SHP77 (cell line): ENCODE results near the gene PRKAA2.
A peak's percentile ranks its signal among the peaks of the same experiment; 100 is the strongest.
"Not testable (repeated sequence)": the region's sequence is repeated elsewhere in the genome, so short reads cannot be mapped to it uniquely, and the experiment has no call there.

Source experiments
- DNase-seq, 2 experiments: peaks; one replicate each; lab custom pipeline; 2025; lab: John Stamatoyannopoulos, UW

Gene PRKAA2

DNA sequence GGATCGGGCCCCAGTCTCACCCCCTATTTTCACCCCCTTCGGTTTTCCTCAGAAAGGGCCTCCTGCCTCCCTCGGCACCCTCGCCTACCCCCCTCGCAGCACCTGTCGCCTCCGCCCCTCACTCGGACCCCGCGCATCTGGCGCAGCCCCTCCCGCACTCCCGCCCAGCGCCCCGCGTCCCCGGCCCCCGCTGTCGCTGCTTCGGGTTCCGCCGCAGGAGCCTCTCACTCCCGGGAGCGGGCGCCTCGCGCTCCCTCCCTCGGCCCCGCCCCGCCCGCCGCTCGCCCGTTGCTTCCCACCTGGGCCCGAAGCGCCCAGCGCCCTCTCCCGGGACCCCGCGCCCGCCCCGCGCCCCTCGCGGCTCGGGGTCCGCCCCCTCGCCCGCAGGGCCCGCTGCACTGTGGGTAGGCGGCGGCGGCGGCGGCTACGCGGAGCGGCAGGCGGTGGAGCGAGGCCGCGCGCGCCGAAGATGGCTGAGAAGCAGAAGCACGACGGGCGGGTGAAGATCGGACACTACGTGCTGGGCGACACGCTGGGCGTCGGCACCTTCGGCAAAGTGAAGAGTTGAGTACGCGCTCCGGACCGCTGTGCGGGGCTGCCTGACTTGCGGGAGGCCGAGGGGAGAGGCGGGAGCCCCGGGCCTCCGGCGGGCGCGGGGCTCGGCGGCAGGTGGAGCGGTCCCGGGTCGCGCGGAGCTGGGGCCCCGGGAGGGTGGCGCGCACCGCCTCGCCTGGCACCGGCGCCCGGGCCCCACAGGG, at the start of gene PRKAA2:
Gene PRKAA2 (plus strand): TSS at position 396 of the 758 bp plus-strand sequence. CDS start 74 bp downstream, at position 470.
- DNase-seq = peak; percentile 53 to 66

DNA sequence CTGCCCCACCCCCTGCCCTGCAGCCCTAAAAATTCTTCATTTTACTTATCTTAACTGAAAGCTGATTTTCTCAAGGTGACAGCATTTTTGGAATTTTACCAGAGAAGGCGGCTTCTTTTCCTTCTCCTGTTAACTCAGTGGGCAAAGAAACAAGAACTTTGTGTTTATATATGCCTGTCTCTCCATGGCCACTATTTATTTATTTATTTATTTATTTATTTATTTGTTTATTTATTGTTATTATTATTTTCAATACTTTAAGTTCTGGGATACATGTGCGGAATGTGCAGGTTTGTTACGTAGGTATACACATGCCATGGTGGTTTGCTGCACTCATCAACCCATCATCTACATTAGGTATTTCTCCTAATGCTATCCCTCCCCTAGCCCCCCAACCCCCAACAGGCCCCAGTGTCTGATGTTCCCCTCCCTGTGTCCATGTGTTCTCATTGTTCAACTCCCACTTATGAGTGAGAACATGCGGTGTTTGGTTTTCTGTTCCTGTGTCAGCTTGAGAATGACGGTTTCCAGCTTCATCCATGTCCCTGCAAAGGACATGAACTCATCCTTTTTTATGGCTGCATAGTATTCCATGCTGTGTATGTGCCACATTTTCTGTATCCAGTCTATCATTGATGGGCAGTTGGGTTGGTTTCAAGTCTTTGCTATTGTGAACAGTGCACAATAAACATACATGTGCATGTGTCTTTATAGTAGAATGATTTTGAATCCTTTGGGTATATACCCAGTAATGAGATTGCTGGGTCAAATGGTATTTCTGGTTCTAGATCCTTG, 49.5 kb upstream of the PRKAA2 start:
- not testable (repeated sequence) for DNase-seq

DNA sequence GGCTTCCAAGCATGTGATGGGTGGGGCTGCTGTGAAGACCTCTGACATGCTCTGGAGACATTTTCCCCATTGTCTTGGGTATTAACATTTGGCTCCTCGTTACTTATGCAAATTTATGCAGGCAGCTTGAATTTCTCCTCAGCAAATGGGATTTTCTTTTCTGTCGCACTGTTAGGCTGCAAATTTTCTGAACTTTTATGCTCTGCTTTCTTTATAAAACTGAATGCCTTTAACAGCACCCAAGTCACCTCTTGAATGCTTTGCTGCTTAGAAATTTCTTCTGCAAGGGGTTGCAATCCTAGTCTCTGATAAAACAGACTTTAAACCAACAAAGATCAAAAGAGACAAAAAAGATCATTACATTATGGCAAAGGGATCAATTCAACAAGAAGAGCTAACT, 35.0 kb upstream of the PRKAA2 start:
- not testable (repeated sequence) for DNase-seq

DNA sequence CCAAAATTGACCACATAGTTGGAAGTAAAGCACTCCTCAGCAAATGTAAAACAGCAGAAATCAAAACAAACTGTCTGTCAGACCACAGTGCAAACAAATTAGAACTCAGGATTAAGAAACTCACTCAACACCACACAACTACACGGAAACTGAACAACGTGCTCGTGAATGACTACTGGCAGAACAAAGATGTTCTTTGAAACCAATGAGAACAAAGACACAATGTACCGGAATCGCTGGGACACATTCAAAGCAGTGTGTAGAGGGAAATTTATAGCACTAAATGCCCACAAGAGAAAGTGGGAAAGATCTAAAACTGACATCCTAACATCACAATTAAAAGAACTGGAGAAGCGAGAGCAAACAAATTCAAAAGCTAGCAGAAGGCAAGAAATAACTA, 34.3 kb upstream of the PRKAA2 start:
- DNase-seq = not testable (repeated sequence)

DNA sequence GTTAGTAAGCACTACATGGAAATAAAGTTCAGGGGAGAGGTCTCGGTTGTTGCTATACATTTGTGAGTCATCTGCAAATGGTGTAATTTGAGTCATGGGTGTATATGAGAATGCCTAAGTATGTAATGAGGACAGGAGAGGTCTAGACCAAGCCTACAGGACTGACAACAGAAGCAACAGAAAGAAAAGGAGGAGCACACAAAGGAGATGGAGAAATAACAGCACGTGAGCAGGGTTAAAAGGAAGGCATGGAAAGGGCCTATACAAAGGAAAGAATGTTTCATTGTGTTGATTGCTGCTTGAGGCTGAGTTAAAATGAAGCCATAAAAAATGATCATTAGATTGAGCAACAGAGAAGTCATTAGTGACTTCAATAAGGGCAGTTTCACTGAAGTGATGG, 28.0 kb upstream of the PRKAA2 start:
- no peak for DNase-seq

DNA sequence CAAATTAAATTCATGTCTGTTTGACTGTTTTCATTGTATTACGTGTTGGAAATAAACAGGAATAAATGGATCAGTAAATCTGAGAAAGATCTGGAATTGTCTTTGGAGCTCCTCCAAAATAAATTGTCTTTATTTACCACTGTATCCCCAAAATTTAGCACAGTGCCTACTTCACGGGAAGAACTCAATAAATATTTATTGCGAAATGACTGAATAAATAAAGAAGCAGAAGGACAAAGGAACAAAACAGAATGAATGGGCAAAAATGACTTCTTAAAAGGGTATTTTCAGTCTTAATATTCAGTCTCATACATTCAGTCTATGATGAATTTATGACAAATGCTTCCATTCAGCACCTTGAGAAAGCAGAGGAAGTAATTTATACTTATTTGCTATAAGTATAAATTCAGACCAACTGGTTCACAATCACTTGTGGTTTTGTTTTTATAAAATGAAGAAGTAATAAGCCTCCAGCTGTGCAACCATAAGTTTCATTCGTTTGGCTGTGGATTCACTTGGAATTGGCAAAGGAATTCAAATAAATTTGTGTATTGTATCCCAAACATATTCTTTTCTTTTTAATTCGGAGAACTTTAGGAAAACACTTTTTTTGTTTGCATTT, 19.2 kb upstream of the PRKAA2 start:
- DNase-seq = no peak

DNA sequence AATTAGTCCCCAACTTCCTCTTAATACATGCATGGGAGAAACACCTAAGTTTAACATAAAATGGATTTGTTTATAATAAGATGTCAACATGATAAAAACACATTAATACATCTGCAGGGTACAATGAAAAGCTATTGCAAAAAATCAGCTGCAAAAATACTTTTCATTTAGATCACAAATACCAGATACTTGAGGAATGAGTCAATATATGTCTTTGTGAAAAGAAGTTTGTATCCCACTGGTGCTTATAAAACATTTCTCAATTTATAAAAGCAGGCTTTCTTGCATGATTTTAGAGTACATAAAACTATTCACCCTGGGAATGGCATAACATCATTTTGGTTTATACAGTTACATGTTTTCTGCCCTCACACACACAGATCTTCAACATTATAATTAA, 18.6 kb upstream of the PRKAA2 start:
- DNase-seq = no peak

DNA sequence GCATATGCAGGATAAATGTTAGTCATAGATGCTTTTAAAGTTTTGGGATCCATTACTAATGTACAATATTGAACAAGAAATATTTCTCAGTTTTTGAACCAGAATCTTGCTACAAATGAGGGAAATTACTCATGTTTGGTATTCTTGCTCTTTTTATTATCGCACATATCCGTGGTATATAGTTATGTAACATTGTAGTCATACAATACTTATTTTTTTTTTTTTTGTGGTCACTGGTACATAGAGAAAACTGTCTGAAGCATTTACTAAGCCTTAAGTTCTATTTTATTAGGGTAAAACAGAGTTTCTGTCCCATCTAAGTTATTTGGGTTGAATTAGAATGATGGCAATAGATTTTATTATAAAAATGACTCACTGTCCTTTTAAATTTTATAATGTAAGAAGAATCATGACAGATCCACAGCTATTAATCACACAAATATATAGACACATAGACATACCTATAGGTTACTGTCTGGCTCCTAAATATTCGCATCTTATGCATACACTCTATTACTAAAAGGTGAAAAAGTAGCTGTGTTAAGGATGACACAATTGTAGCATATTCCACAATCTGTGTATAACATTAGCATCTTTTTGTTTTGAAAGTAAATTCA, 18.0 kb upstream of the PRKAA2 start:
- no peak for DNase-seq

DNA sequence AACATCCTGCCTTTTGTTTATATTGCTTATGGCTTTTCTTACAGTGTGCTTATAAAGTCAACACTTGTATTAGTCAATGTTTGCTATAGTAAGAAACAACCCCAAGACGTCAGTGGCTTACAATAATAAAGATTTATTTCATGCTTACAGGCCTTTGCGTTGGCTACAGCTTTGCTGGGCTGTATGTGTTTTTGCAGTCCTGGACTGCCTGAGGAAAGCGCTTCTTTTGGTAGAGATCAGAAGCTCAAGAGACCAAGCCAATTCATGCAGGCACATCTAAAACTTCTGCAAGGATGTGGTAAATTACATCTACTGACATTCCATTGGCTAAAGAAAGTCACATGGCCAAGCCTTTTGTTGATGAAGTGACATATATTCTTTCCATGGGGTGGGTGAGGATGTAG, 17.5 kb upstream of the PRKAA2 start:
- peak; percentile 29 to 62 for DNase-seq

DNA sequence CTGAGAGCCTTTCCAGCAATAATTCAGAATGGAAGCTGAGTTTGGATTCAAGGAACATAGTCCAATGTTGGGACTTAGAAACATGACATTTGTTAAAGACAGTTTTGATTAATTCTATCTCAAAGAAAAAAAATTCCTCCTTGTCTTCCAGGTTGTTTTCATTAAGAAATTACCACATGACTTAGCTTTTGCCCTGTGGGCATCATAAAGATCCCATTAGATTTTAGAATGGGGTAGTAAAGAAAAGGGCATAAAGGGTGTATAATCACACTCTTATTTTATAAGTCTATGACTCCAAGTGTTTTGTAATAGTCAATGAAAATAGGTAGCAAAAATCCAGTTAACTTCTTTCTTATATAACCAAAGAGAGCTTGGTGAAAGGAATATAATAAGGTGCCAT, 14.3 kb upstream of the PRKAA2 start:
- DNase-seq = no peak

DNA sequence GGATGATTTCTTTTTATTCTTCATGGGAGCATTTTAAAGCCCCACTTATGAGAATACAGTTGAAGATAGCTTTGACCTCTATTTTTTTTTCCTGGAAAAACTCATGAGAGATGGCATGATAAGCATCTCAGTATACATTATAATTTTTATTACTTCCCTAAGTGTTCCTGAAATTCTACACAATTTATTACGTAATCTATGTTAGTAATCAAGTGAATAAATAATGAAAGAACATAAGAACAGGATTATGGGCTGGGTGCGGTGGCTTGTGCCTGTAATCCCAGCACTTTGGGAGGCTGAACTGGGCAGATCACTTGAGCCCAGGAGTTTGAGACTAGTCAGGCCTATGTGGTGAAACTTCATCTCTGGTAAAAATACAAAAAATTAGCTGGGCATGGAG, 13.2 kb upstream of the PRKAA2 start:
- no peak for DNase-seq

DNA sequence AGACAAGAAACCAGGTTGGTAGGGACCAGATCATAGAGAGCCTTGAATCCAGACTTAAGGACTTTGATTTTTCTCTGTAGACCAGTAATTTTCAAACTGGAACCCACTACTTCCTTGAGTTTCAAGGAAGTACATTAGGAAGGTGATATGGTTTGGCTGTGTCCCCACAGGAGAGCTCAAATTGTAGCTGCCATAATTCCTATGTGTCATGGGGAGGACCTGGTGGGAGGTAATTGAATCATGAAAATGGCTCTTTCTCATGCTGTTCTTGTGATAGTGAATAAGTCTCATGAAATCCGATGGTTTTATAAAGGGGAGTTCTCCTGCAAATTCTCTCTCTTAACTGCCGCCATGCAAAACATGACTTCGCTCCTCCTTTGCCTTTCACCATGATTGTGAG, 10.1 kb upstream of the PRKAA2 start:
- DNase-seq = no peak

DNA sequence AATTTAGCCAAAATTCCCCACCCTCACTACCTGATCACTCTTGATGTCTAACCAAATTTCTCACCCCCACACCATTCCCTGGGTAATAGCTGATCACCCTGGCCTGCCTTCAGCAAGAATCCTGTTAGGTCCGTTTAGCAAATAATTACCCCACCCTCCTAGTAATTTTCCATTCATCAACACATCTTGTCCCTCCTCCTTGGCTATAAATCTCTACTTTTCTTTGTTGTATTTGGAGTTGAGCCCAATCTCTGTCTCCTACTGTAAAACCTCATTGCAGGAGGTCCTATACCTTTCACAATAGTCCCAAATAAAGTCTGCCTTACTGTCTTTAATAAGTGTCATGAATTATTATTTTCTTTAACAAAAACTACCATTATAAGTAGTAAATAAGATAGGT, 6.9 kb upstream of the PRKAA2 start:
- DNase-seq = no peak

DNA sequence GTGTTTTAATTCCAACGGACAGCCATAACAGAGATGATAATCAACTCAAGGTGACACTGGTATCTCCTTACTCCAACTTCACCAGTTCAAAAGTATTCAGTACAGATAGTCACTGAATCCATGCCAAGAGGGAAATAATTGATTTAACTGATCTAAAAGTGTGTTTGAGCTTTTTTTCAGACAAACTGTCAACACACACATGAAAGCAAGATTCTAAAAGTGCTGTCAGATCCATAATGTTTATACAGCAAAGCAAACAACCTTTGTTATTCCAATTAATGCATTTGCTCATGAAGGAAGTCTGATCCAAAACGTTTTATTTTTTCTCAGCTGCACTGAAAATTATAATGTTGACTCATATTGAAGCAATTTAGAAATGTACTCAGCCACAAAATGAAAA, 5.9 kb upstream of the PRKAA2 start:
- no peak for DNase-seq

DNA sequence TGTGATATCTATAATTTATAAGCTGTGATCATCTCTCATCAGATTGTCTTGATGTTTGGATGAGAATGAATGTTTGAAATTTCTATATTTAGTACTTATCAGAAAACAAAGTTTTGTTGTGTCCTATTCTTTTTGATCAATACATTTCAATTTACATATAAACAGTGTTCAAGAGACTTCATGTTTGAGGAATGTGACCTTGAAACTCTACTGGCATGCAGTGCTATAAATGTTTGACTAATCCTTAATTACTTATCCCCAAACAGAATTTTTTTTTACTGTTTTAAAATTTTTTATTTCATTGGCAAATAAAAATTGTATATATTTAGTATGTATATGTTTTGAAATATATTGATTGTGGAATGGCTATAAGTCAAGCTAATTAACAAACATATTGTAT, 1.5 kb upstream of the PRKAA2 start:
- no peak for DNase-seq

DNA sequence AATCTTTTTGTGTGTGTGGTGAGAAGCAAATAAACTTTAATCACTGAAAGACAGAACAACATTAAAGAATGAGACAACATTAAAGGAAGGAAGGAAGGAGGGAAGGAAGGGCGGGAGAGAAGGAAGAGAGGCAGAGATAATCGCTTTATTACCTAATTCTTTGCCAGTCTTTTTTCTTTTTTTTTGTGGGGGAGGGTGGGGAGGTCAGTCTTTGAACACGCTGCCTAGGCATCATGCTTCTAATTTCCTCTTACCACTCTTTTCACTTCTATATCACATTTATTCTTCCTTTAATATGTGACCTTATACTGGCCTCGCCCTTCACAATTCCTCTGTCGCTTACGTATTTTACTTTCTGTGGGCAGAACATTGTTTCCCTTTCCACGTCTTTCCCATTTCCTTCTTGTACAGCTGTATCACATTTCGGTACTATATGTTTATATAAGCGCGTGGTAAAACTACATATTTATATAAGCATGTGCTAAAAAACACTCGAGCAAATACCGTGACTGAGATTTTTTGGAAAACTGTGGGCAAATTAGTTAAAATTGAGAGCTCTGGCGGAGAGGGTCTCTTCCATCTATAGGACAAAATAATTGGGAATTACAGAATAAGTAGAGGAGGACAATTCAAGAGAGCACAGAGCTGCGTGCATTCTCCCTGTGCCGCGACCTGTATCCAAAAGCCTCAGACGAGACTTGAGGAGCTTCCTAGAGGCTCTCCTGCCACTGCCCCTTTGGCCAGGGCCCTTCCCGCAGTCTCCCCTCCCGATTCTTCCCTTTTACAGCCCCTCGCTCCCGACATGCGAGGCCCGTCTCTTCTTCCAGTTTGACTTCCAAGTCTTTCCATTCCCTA, 823 bp upstream of the PRKAA2 start:
- DNase-seq = peak; percentile 28 to 53

DNA sequence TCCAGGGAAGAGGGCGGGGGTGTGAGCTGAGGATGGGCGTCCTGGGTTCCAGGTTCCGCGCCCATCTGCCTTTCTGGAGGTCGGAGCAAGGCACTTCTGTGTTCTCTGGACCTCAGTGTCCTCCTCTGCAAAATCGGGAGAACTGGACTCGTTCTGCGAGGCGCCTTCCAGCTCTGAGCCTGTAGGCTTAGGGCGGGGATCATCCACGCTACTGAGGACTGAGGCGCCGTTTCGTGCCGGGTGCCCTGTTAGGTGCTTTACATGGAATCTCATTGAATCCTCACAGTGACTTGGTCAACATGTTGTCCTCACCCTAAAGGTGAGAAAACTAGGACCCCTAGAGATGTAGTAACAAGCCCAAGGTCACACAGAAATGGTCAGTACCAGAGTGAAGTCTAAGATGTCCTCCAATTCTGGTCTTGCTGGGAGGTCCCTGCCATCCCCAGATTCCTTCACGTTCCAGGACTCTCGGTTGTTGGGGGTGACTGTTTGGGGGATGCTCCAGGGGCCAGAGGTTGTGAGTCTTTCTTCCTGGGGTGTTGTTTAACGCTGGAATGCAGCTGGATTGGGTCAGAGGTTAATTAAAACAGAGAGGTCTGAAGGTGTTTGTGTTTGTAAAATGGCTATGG, 677 bp downstream of the PRKAA2 start:
- DNase-seq = peak in 1 of 2 experiments; percentile 48

DNA sequence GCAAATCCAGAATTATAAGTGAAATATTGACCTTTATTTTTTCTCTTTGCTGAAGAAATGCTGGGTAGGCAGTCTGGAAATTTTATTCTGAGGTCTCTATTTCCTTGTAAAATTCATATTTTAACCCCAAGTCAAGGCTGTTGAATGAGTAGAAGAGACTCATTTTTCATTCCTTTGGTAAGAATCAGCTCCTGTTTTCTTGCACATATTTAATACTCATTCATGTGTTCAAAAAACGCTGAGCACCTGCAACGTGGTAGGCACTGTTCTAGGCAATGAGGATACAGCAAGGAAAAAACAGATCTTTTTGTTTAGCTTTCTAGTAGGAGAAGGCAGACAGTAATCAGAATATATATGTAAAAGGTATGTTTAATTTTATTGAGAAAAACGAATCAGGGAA, 1.5 kb downstream of the PRKAA2 start:
- no peak for DNase-seq

DNA sequence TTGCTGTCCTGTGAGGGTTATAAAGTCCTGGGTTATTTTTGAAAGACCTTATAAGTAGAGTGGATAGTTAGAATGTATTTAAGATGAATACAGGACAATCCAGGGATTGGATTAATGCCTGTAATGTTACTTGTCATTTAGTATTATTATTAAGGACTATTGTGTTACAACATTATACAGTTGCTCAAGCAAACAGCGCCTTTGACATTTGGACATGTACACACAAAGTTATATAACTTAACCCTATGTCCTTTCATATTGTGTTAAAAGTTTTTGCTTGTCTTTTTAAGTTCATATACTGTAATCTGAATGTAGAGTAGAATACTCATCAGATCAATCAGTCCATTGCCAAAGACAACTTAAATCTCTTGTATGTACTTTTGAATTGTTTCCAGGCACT, 2.0 kb downstream of the PRKAA2 start:
- no peak for DNase-seq

DNA sequence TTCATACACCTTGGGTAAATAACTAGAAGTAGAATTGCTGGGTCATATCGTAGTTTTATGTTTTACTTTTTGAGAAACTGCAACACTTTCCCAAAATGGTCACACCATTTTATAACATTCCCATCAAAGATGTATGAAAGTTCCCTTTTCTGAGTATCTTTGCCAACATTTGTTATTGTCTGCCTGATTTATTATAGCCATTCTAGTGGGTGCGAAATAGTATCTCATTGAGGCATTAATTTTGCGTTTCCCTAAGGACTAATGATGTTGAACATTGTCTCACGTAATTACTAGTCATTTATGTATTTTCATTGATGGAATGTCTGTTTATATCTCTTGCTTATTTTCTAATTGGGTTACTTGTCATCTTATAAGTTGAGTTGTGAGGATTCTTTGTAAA, 3.4 kb downstream of the PRKAA2 start:
- DNase-seq = no peak
